Heart left ventricle (tissue), 16 donors: ENCODE data around the gene LRFN3. TPM values are rescaled to one million over a fixed set of nuclear protein-coding genes. Genes with fewer than 3 reads are reported as not detected.

ENCODE experiments used
- ATAC-seq, 4 donors: fragments of 200-7000 bp; cut with Tn5 transposase; one replicate each; pipeline ENCODE4 v1.9.1; 2020 to 2022; ENCODE audit warnings: moderate library complexity in 4 of 4, mild to moderate bottlenecking in 3 of 4, moderate number of reproducible peaks in 1 of 4
- DNase-seq, 5 donors: peaks; one replicate each; pipeline ENCODE4 v3.0.0-alpha.2; 2020
- H3K27ac ChIP-seq, 12 donors: fragments of 200-600 bp; sonication (generic) in 4 of 12; one replicate each; pipeline versions ENCODE4 v1.5.0 to v1.8.0; 2016 to 2022; ENCODE audit warnings: mild to moderate bottlenecking in 2 of 12
- H3K27me3 ChIP-seq, 9 donors: fragments of 200-600 bp; sonication (generic) in 2 of 9; one replicate each; pipeline versions ENCODE4 v1.5.1 to v1.8.0; 2016 to 2022; ENCODE audit warnings: mild to moderate bottlenecking in 3 of 9
- H3K36me3 ChIP-seq, 9 donors: fragments of 200-600 bp; sonication (generic) in 2 of 9; one replicate each; pipeline versions ENCODE4 v1.5.0 to v1.8.0; 2018 to 2022; ENCODE audit warnings: mild to moderate bottlenecking in 2 of 9
- H3K4me1 ChIP-seq, 12 donors: fragments of 200-600 bp; sonication (generic) in 4 of 12; one replicate each; pipeline versions ENCODE4 v1.5.0 to v1.8.0; 2016 to 2022; ENCODE audit warnings: mild to moderate bottlenecking in 3 of 12
- H3K4me3 ChIP-seq, 12 donors: fragments of 200-600 bp; sonication (generic) in 4 of 12; one replicate each; pipeline versions ENCODE4 v1.5.0 to v1.8.0; 2017 to 2022; ENCODE audit warnings: mild to moderate bottlenecking in 9 of 12, moderate library complexity in 4 of 12
- H3K9me3 ChIP-seq, 12 donors: fragments of 200-600 bp; sonication (generic) in 4 of 12; one replicate each; pipeline versions ENCODE4 v1.5.0 to v1.8.0; 2016 to 2022; ENCODE audit warnings: mild to moderate bottlenecking in 1 of 12
- POLR2A ChIP-seq, 2 donors: fragments of 450-650 bp; IDR thresholded peaks; one replicate each; pipeline ENCODE4 v1.6.1; 2017; ENCODE audit warnings: antibody characterized with exemption in 2 of 2, mild to moderate bottlenecking in 2 of 2, moderate library complexity in 2 of 2
- WGBS, 4 donors: extraction: QIAGEN DNeasy Blood & Tissue Kit in 2 of 4; methylation state at CpG; one replicate each; pipeline versions ENCODE4 v1.1.5 to v1.1.7; 2013 to 2018; 5-methylcytosine and 5-hydroxymethylcytosine counted together
- intact Hi-C, 10 donors: fragments of 100-400 bp; cut with DNase I; formaldehyde crosslinking; loops; one replicate each; pipeline versions ENCODE4 v1.11.1 to v1.14.2; 2022
- polyA plus RNA-seq, 2 donors: library from polyadenylated mRNA; stranded (reverse); fragments of 200-250 nt; gene quantifications; one replicate each; pipeline ENCODE4 v1.2.3, GENCODE V29; 2013
- total RNA-seq, 9 donors: library from RNA; depleted of rRNA in 2 of 9; stranded (reverse); fragments of >200 nt in 2 of 9; fragmentation: NEBNext Ultra II Directional in 3 of 9; extraction: Animal tissue kit (Norgen Biotek cat#: 25700) in 3 of 9; gene quantifications; one replicate each; pipeline versions ENCODE4 v1.1.0 to v1.2.4, GENCODE V29; 2016 to 2023
- TF ChIP-seq, protein P1 (sequence below), 12 donors: fragments of 200-600 bp; sonication (generic) in 4 of 12; IDR thresholded peaks; one replicate each; pipeline versions ENCODE4 v1.5.0 to v1.8.0; 2018 to 2022; ENCODE audit warnings: antibody characterized with exemption in 12 of 12, mild to moderate bottlenecking in 5 of 12
- donor health status: ischemic (EF 13 %, LVEDD 7.1; RV severe dilation, severe dysfunction).
- donor health status: healthy with polysubstance abuse.
- donor health status: DM: no; HTN: yes; CAD: no.
- donor health status: DM: no; HTN: no; CAD: no.
- donor health status: ischemic (EF 25% LVEDD 6.9; RV normal size, moderate dysfunction).
- donor health status: ischemic (EF 25% LVEDD 5.7; RV mildly dilated, moderate dysfunction).
- donor health status: healthy.
- donor health status: DM: yes; HTN: yes; CAD: no.
- donor health status: ischemic (EF 35%, LVEDD 5.7; RV mildly dilated, moderate dysfunction).
- donor health status: nonischemic (EF 11% LVEDD 7.7; RV severe dilation, severe dysfunction).
- donor health status: DM: yes; HTN: yes; CAD: no.
- donor health status: PGD.
- donor health status: ischemic (EF 29% LVEDD 5.4; RV normal size, mild dysfunction).
- donor health status: nonischemic (EF 23%, LVEDD 6.1; RV moderate dilation, normal function).

The LRFN3 gene
- total and polyA plus RNA-seq, 11 donors, result 4.5 to 18.6 (median 8.5) TPM

DNA sequence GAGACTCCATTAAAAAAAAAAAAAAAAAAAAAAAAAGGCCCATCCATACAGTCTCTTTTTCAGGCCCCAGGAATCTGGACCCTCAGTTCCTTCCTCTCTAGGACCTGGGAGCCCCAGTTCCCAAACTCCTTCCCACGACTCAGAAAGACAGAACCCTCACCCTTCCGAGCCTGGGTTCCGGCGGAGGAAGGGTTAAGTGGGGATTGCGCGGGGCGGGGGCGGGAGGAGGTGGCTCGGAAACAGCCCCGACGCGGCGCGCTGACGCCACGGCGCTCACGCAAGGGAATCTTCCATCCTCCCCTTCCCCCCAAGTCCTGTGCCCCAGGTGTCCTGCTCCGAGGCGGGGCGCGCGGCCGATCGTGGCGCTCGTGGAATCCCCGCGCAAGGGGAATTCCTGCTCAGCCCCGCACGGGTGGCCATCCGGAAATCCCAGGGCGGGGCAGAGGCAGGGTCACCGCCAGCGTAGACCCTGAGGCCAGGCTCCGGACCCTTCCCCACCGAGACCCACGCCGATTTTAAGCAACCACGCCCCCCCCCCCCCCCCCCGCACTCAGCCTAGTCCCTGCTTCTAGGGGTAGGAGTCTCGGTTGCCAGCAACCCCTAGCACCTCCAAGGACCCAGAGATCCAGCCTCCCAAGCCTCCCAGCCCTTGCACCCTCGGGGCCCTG, 36.5 kb upstream of the LRFN3 start:
- Histone ChIP-seq H3K36me3 (peaks cover 0 to 37% (median 24%) of the 10 kb centered on the region in 9 donors), H3K27me3 (no peaks in the 10 kb centered on the region), H3K4me3 (peak overlapping the region; percentile 32 to 80 (median 68)), H3K27ac (peak overlapping the region; percentile 12 to 89 (median 78)), H3K4me1 (peaks cover 0 to 59% (median 10%) of the 10 kb centered on the region in 12 donors), H3K9me3 (no peaks in the 10 kb centered on the region)
- intact Hi-C loops, result loop anchor here in 5 of 10 donors (1.0 to 5.0 kb wide), 4 partner anchors 29 to 33 kb away; no protein-coding TSS in a partner anchor
- DNase-seq (peak; percentile 85 to 90 (median 88)), ATAC-seq (peak; percentile 79 to 92 (median 84))
- WGBS, 4 donors, result 0 to 1% (median 0%) methylated on average over 5 to 42 of the region's 43 CpGs
- peak in 1 of 2 donors; percentile 37 for TF ChIP-seq POLR2A (IDR thresholded peaks at IDR 0.05)
- TF ChIP-seq, protein P1, sequence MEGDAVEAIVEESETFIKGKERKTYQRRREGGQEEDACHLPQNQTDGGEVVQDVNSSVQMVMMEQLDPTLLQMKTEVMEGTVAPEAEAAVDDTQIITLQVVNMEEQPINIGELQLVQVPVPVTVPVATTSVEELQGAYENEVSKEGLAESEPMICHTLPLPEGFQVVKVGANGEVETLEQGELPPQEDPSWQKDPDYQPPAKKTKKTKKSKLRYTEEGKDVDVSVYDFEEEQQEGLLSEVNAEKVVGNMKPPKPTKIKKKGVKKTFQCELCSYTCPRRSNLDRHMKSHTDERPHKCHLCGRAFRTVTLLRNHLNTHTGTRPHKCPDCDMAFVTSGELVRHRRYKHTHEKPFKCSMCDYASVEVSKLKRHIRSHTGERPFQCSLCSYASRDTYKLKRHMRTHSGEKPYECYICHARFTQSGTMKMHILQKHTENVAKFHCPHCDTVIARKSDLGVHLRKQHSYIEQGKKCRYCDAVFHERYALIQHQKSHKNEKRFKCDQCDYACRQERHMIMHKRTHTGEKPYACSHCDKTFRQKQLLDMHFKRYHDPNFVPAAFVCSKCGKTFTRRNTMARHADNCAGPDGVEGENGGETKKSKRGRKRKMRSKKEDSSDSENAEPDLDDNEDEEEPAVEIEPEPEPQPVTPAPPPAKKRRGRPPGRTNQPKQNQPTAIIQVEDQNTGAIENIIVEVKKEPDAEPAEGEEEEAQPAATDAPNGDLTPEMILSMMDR (IDR thresholded peaks at IDR 0.05), result no peak

DNA sequence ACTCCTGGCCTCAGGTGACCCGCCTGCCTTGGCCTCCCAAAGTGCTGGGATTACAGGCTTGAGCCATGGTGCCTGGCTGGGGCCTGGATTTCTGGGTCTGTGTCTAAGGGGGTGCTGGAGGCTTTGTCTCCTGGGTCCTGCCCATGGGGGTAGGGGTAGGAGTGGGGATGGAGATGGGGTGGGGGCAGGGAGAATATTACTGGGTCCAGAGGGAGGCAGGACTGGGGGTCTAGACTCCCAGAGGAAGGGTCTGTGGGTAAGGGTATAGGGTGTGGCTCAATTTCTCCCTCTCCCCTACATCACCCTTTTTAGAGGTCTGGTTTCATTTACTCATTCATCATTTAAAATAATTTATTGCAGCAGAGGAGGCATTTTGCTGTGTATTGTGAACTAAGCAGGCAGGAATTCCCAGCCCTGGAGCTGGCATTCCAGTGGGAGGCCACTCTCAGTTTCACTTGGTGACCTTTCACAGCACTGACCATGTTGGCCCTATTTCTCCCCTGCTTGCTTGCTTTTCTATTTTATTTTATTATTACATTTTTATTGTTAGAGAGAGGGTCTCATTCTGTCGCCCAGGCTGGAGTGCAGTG, 35.0 kb upstream of the LRFN3 start:
- no peaks in the 10 kb centered on the region for H3K27me3 ChIP-seq
- ATAC-seq, result no peak
- peaks cover 0 to 71% (median 10%) of the 10 kb centered on the region in 12 donors for H3K4me1 ChIP-seq
- DNase-seq, result no peak
- H3K4me3 ChIP-seq, result peak overlapping the region in 10 of 12 donors; percentile 56 to 80 (median 68)
- 80 to 92% (median 82%) methylated on average over 2 of the region's 2 CpGs for WGBS, 4 donors
- no peaks in the 10 kb centered on the region for H3K9me3 ChIP-seq
- TF ChIP-seq, protein P1 (IDR thresholded peaks at IDR 0.05), result no peak
- no peak for TF ChIP-seq POLR2A (IDR thresholded peaks at IDR 0.05)
- peak overlapping the region in 10 of 12 donors; percentile 15 to 89 (median 80) for H3K27ac ChIP-seq
- intact Hi-C loops, result loop anchor here in 3 of 10 donors (2.0 kb wide), 2 partner anchors 28 to 30 kb away; no protein-coding TSS in a partner anchor
- H3K36me3 ChIP-seq, result peaks cover 0 to 22% (median 11%) of the 10 kb centered on the region in 9 donors

DNA sequence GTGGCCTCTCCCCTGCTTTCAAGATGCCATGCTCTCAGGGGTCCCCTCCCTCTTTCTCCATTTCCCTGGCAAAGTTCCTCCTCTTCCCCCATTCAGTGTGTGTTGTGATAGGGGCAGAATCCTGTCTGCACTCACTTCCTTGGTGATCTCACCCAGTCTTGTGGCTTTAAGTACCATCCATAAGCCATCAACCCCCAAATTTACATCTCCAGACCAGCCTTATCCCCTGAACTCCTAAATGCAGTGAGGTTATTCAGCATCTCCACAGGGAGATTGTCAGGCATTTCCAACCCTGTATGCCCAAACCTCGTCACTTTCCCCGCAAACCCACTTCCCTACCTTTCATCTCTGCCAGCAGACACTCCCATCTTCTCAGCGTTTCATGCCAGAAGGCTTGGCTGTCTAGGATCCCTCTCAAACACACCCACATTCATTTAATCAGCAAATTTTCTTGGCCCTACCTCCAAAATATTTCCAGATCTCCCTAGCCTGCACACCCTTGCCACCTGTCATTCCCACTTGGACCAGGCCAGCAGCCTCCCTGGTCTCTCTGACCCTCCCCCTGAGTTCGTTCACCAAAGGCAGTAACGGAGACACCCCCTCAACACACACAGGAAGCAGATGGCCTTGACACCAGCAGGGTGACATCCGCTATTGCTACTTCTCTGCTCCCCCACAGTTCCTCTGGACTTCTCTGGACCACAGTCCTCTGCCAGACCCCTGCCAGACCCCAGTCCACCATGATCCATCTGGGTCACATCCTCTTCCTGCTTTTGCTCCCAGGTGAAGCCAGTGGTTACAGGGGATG, 34.1 kb upstream of the LRFN3 start, which contains the start of gene HCST:
HCST (plus strand) TSS at position 676 of the 808 bp plus-strand sequence; CDS start at position 741, 65 bp downstream.
- H3K36me3 ChIP-seq, result peaks cover 0 to 17% (median 2%) of the 10 kb centered on the region in 9 donors
- intact Hi-C loops, result loop anchor here in 3 of 10 donors (2.0 kb wide), 2 partner anchors 27 to 29 kb away; no protein-coding TSS in a partner anchor
- peak within 1 kb of the TSS in 9 of 12 donors; percentile 2 to 76 (median 26) for H3K4me3 ChIP-seq
- H3K27ac ChIP-seq, result peak within 1 kb of the TSS in 10 of 12 donors; percentile 15 to 89 (median 80)
- DNase-seq (peak in 1 of 5 donors; percentile 39), ATAC-seq (peak in 1 of 4 donors; percentile 10)
- peaks cover 0 to 76% (median 10%) of the 10 kb centered on the region in 12 donors for H3K4me1 ChIP-seq
- H3K27me3 ChIP-seq, result no peaks in the 10 kb centered on the region
- no peaks in the 10 kb centered on the region for H3K9me3 ChIP-seq
- TF ChIP-seq POLR2A (IDR thresholded peaks at IDR 0.05), result no peak
- TF ChIP-seq, protein P1 (IDR thresholded peaks at IDR 0.05), result no peak
- WGBS, 4 donors, result 33 to 37% (median 35%) methylated on average over 6 of the region's 6 CpGs
